ENCODE results near the gene TACR2. TPM values are rescaled to one million over a fixed set of nuclear protein-coding genes. Genes with fewer than 3 reads are reported as not detected.
A peak's percentile ranks its signal among the peaks of the same experiment; 100 is the strongest.

TACR2 gene
- total RNA-seq, 4 donors from 2014 or later: 0.25 to 1.2 (median 0.63) TPM

DNA sequence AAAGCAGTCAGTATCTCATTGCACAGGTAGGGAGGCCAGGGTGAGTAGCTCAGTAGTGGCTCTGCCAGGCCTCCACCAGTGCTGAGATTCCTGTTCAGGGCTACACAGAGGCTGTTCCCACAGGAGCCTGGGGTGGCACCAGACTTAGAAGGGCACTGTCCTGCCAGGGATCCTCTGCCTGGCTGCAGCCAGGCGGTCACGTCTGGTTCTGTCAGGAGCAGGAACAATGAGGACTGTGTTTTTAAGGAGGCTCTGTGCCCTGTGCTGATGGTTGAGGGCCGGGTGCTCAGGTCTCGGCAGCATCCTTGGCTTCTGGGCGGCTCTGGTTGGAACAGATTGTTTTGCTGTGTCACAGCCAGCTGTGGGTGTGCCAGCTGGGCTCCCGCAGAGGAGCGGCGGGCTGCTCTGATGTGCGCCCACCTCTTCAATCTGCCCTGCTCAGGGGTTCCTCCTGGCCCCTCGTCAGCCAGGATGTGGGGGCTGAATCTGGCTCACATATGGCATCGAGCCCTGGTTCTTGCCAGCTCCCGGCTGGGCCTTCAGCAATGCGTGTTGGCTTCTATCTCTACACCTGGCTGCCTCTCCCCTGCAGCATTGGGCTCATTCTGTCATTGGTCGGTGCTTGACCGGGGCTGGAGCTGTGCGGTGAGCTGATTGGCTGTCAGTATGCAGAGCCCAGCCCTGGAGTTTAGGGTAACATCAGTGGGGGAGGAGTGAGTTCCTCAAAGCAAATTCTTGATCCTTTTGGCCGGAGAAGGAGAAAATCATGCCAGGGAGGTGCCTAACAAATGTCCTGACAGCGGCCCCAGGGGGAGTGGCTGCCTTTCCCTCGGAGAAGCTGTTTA lies 41.2 kb downstream of the TACR2 start:
- Histone ChIP-seq H3K27me3 (no peaks in the 10 kb centered on the region), H3K4me1 (peaks cover 58% of the 10 kb centered on the region), H3K36me3 (peaks cover 47% of the 10 kb centered on the region), H3K4me3 (no peak overlapping the region), H3K27ac (peak overlapping the region; percentile 83), H3K9me3 (no peaks in the 10 kb centered on the region)
- DNase-seq (ENCODE audit: low spot score in 2 of 2): peak in 1 of 2 donors; percentile 84
- 3% methylated on average over 11 of the region's 19 CpGs for WGBS
- peak in 2 of 3 donors; percentile 1 to 5 for TF ChIP-seq POLR2AphosphoS5 (IDR thresholded peaks at IDR 0.05)
- TF ChIP-seq, protein P1, sequence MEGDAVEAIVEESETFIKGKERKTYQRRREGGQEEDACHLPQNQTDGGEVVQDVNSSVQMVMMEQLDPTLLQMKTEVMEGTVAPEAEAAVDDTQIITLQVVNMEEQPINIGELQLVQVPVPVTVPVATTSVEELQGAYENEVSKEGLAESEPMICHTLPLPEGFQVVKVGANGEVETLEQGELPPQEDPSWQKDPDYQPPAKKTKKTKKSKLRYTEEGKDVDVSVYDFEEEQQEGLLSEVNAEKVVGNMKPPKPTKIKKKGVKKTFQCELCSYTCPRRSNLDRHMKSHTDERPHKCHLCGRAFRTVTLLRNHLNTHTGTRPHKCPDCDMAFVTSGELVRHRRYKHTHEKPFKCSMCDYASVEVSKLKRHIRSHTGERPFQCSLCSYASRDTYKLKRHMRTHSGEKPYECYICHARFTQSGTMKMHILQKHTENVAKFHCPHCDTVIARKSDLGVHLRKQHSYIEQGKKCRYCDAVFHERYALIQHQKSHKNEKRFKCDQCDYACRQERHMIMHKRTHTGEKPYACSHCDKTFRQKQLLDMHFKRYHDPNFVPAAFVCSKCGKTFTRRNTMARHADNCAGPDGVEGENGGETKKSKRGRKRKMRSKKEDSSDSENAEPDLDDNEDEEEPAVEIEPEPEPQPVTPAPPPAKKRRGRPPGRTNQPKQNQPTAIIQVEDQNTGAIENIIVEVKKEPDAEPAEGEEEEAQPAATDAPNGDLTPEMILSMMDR (IDR thresholded peaks at IDR 0.05): no peak

DNA sequence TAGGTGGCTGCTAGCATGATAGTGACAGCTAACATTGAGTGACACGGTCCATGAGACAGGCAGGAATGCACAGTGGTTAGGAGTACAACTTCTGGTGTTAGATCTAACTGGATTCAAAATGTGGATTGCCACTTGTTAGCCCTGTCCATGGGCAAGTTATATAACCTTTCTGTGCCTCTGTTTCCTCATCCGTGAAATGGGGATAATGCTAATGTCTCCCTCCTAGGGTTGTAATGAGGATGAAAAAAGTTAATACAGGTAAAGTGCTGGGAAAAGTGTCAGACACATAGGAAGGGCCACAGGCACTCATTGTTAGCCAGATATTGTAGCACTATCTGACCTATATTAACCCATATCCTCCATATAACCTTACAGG lies 41.8 kb downstream of the TACR2 start:
- no peak overlapping the region for H3K4me3 ChIP-seq
- no peak for DNase-seq (ENCODE audit: low spot score in 2 of 2)
- peaks cover 58% of the 10 kb centered on the region for H3K4me1 ChIP-seq
- H3K36me3 ChIP-seq: peaks cover 47% of the 10 kb centered on the region
- WGBS: 56% methylated on average over 2 of the region's 2 CpGs
- H3K9me3 ChIP-seq: no peaks in the 10 kb centered on the region
- no peaks in the 10 kb centered on the region for H3K27me3 ChIP-seq
- H3K27ac ChIP-seq: peak overlapping the region; percentile 83
- no peak for TF ChIP-seq POLR2A (IDR thresholded peaks at IDR 0.05)
- TF ChIP-seq POLR2AphosphoS5 (IDR thresholded peaks at IDR 0.05): no peak
- TF ChIP-seq, protein P1 (IDR thresholded peaks at IDR 0.05): no peak
- no peak for TF ChIP-seq EP300 (IDR thresholded peaks at IDR 0.05)

DNA sequence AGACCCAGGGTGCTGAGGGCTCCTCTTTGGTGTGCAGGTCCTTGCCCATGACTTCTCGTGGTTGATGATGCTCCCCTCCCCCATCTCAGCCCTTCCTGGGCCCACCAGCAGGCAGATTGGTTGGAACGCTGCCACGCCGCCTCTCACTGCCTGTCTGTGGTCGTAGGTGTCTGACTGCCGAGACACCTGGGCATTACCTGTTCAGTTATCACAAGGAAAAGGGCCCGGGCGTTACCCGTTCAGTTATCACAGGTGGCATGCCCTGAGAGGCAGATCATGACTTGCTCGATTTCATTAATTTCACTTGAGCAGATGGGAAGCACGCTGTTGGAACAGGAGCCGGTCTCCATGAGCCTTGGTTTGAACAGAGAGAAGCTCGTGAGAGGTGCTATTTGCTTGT lies 42.5 kb downstream of the TACR2 start:
- Histone ChIP-seq H3K4me3 (no peak overlapping the region), H3K4me1 (peaks cover 58% of the 10 kb centered on the region), H3K9me3 (no peaks in the 10 kb centered on the region), H3K36me3 (peaks cover 47% of the 10 kb centered on the region), H3K27me3 (no peaks in the 10 kb centered on the region), H3K27ac (peak overlapping the region; percentile 83)
- TF ChIP-seq EP300 (IDR thresholded peaks at IDR 0.05) (no peak), POLR2AphosphoS5 (IDR thresholded peaks at IDR 0.05) (no peak), POLR2A (IDR thresholded peaks at IDR 0.05) (no peak)
- TF ChIP-seq, protein P1 (IDR thresholded peaks at IDR 0.05): no peak
- no peak for DNase-seq (ENCODE audit: low spot score in 2 of 2)
- 46% methylated on average over 13 of the region's 13 CpGs for WGBS

DNA sequence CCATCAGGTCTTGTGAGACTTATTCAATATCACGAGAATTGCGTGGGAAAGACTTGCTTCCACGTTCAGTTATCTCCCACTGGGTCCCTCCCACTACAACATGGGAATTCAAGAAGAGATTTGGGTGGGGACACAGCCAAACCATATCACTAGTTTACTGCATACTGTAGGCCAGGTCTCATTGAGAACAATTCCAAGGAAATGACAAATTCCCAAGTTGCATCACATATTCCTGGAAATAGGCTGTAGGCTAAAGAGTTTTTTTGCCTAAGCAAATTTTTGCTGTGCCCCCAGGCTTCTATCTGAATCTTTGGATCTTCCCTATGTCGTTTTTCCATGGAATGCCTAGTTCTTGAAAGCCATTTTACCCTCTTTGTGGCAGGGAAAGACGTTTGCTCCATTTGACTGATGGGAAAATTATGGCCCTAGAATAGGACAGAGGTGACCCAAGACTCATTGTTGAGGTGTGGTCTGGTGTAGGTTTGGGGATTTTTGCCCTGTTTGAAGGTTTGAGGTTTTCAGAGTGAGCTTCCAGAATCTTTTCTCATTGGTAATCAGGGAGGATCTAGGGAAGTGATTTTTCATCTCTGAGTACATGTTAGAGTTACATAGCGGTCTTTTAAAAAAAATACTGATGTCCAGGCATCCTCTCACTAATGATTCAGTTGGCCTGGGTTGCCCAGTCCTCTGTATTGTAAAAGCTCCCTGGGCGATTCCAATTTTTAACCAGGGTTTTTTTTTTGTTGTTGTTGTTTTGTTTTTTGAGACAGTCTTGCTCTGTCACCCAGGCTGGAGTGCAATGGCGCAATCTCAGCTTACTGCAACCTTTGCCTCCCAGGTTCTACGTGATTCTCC lies 44.4 kb downstream of the TACR2 start:
- Histone ChIP-seq H3K36me3 (peaks cover 43% of the 10 kb centered on the region), H3K9me3 (no peaks in the 10 kb centered on the region), H3K27ac (peak overlapping the region; percentile 83), H3K4me3 (no peak overlapping the region), H3K4me1 (peaks cover 50% of the 10 kb centered on the region), H3K27me3 (no peaks in the 10 kb centered on the region)
- DNase-seq (ENCODE audit: low spot score in 2 of 2): no peak
- TF ChIP-seq, protein P1 (IDR thresholded peaks at IDR 0.05): no peak
- TF ChIP-seq POLR2AphosphoS5 (IDR thresholded peaks at IDR 0.05) (no peak), EP300 (IDR thresholded peaks at IDR 0.05) (no peak), POLR2A (IDR thresholded peaks at IDR 0.05) (no peak)
- 75% methylated on average over 9 of the region's 9 CpGs for WGBS

DNA sequence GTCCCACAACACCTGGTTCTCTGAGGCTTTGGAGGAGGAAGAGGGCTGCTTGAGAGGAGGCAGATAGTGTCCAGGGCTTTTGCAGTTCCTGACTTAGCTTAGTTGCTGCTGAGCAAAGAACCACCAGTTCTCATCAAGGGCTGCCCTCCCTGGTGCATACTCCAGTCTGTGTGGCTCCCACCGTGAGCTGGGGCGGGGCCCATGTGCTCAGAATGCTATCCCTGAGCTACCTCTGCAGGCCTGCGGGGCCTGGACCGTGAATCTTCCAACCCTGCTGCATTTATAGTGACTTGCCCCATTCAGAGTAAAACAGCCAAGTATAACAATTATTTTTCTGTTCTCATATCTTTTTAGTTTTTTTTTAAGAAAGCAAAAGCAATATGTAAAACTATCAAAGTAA lies 49.2 kb downstream of the TACR2 start:
- H3K27ac ChIP-seq: no peak overlapping the region
- TF ChIP-seq, protein P1 (IDR thresholded peaks at IDR 0.05): no peak
- TF ChIP-seq POLR2AphosphoS5 (IDR thresholded peaks at IDR 0.05): no peak
- no peaks in the 10 kb centered on the region for H3K9me3 ChIP-seq
- H3K36me3 ChIP-seq: peaks cover 57% of the 10 kb centered on the region
- no peak for DNase-seq (ENCODE audit: low spot score in 2 of 2)
- peaks cover 30% of the 10 kb centered on the region for H3K4me1 ChIP-seq
- H3K4me3 ChIP-seq: no peak overlapping the region
- WGBS: 72% methylated on average over 4 of the region's 4 CpGs
- H3K27me3 ChIP-seq: no peaks in the 10 kb centered on the region
